SJCRH30 (cell line): Measurements from ENCODE around the gene NCOA1. TPM values are rescaled to one million over a fixed set of nuclear protein-coding genes. Genes with fewer than 3 reads are reported as not detected.

Experiments
- DNase-seq, 2 experiments: peaks; one replicate each; pipeline ENCODE4 v3.0.0-alpha.2; 2015 to 2020
- H3K27ac ChIP-seq: fragments of 250-450 bp; sonication (Bioruptor Pico); 2 replicates; pipeline ENCODE4 v1.5.1; 2020; ENCODE audit warnings: mild to moderate bottlenecking, moderate library complexity
- H3K27me3 ChIP-seq: fragments of 250-450 bp; sonication (Bioruptor Pico); 2 replicates; pipeline ENCODE4 v1.5.1; 2020; ENCODE audit warnings: mild to moderate bottlenecking, moderate library complexity
- H3K36me3 ChIP-seq: fragments of 250-450 bp; sonication (Bioruptor Pico); 2 replicates; pipeline ENCODE4 v1.5.1; 2020; ENCODE audit warnings: mild to moderate bottlenecking, moderate library complexity
- H3K4me1 ChIP-seq: fragments of 250-450 bp; sonication (Bioruptor Pico); 2 replicates; pipeline ENCODE4 v1.5.1; 2020; ENCODE audit warnings: mild to moderate bottlenecking, moderate library complexity
- H3K4me3 ChIP-seq: fragments of 250-450 bp; sonication (Bioruptor Pico); 2 replicates; pipeline ENCODE4 v1.5.1; 2020; ENCODE audit warnings: mild to moderate bottlenecking, moderate library complexity
- H3K9me3 ChIP-seq: fragments of 250-450 bp; sonication (Bioruptor Pico); replicated peaks from 2 replicates; pipeline ENCODE4 v1.5.1; 2020; ENCODE audit warnings: mild to moderate bottlenecking, moderate library complexity
- total RNA-seq: library from RNA; depleted of rRNA; stranded (reverse); fragments of >200 nt; shearing (Covaris generic); gene quantifications from 2 replicates; pipeline ENCODE4 v1.2.3, GENCODE V29; 2014

The NCOA1 gene
- total RNA-seq, 1 experiment from 2014 or later = 121 TPM

DNA sequence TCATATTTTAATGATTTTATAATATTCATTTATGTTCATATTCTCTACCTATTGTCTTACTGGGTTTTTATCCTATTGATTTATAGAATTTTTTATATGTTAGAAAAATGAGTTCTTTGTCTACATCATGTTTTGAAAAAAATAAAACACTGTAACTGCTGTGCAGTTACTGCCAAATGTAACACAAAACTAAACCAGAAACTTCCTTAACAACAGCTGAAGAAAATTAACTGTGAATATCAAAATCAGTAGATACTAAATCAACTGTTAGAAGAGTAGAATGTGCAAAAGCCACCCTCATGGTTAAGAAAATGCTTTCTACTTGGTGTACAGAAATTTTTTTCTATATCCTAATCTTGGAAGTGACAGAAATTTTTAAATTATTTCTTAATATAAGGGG lies 232.6 kb downstream of the NCOA1 start:
- Histone ChIP-seq H3K36me3 (peaks cover 22% of the 10 kb centered on the region), H3K27ac (peak overlapping the region; percentile 93)
- DNase-seq = peak in 1 of 2 experiments; percentile 40

GRCh38 chr2:24724111-24724775 lies 233.2 kb downstream of the NCOA1 start:
- DNase-seq = peak in 1 of 2 experiments; percentile 43
- Histone ChIP-seq H3K36me3 (peaks cover 27% of the 10 kb centered on the region), H3K4me3 (no peak overlapping the region), H3K27ac (peak overlapping the region; percentile 93), H3K4me1 (peaks cover 54% of the 10 kb centered on the region), H3K27me3 (no peaks in the 10 kb centered on the region), H3K9me3 (no peaks in the 10 kb centered on the region)

More for the DNA sequence above, 232.6 kb downstream of the NCOA1 start:
- H3K4me1 ChIP-seq = peaks cover 54% of the 10 kb centered on the region
- H3K4me3 ChIP-seq = no peak overlapping the region
- H3K9me3 ChIP-seq = no peaks in the 10 kb centered on the region
- no peaks in the 10 kb centered on the region for H3K27me3 ChIP-seq

- no peak for DNase-seq
- no peak overlapping the region for H3K4me3 ChIP-seq
- peaks cover 43% of the 10 kb centered on the region for H3K36me3 ChIP-seq
- H3K4me1 ChIP-seq = peaks cover 39% of the 10 kb centered on the region
- H3K27ac ChIP-seq = no peak overlapping the region
- H3K27me3 ChIP-seq = no peaks in the 10 kb centered on the region
- H3K9me3 ChIP-seq = no peaks in the 10 kb centered on the region
Observed at GRCh38 chr2:24725956-24726355, 234.9 kb downstream of the NCOA1 start.

- no peak for DNase-seq
- H3K27ac ChIP-seq = no peak overlapping the region
- H3K4me3 ChIP-seq = no peak overlapping the region
- H3K9me3 ChIP-seq = no peaks in the 10 kb centered on the region
- H3K27me3 ChIP-seq = no peaks in the 10 kb centered on the region
- H3K4me1 ChIP-seq = no peaks in the 10 kb centered on the region
- H3K36me3 ChIP-seq = peaks cover 77% of the 10 kb centered on the region
Observed at GRCh38 chr2:24730481-24730880, 239.4 kb downstream of the NCOA1 start.

GRCh38 chr2:24731040-24731439 lies 240.0 kb downstream of the NCOA1 start:
- H3K9me3 ChIP-seq = no peaks in the 10 kb centered on the region
- DNase-seq = no peak
- no peak overlapping the region for H3K4me3 ChIP-seq
- H3K4me1 ChIP-seq = no peaks in the 10 kb centered on the region
- no peak overlapping the region for H3K27ac ChIP-seq
- no peaks in the 10 kb centered on the region for H3K27me3 ChIP-seq
- H3K36me3 ChIP-seq = peaks cover 80% of the 10 kb centered on the region

DNA sequence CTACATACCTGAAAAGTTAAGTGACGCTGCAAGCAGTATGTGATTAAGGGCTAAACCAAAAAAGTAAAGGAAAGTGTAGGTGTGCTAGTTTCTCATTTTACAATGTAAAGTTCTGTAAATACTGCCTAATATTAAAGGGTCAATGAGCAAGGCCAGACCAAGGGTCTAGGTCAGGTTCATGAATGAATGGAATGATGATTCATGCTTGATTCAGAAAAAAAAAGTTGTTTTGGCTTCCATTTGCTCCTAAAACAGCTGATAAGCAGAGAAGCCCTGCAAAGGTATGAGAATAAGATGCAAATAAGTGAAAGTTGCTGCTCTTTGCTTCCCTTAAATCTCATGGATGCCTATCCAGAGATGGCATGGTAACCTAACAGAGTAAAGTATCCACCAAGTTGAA lies 240.9 kb downstream of the NCOA1 start:
- no peak for DNase-seq
- H3K36me3 ChIP-seq = peaks cover 80% of the 10 kb centered on the region
- no peaks in the 10 kb centered on the region for H3K27me3 ChIP-seq
- H3K4me3 ChIP-seq = no peak overlapping the region
- no peak overlapping the region for H3K27ac ChIP-seq
- no peaks in the 10 kb centered on the region for H3K9me3 ChIP-seq
- H3K4me1 ChIP-seq = no peaks in the 10 kb centered on the region

DNA sequence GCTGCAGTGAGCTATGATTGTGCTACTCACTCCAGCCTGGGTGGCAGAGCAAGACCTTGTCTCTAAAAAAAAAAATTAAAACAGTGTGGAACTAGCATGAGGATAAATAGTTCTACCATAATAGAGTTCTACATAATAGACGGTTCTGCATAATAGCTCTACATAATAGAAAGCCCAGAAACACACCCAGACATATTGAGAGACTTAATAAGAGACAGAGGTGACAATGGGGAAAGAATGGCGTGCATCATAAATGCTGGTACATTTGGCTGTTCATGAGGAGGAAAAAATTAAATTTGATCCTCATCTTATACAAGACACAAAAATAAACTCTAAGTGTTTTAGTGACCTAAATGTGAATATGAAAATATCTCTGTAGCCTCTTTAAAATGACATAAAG lies 243.7 kb downstream of the NCOA1 start:
- Histone ChIP-seq H3K27me3 (no peaks in the 10 kb centered on the region), H3K9me3 (no peaks in the 10 kb centered on the region), H3K27ac (no peak overlapping the region), H3K4me1 (peaks cover 4% of the 10 kb centered on the region; the same call in 1 of the 2 replicates), H3K36me3 (peaks cover 67% of the 10 kb centered on the region), H3K4me3 (no peak overlapping the region)
- no peak for DNase-seq

- no peak overlapping the region for H3K4me3 ChIP-seq
- DNase-seq = no peak
- H3K27ac ChIP-seq = no peak overlapping the region
- H3K4me1 ChIP-seq = peaks cover 4% of the 10 kb centered on the region; the same call in 1 of the 2 replicates
- peaks cover 71% of the 10 kb centered on the region for H3K36me3 ChIP-seq
- no peaks in the 10 kb centered on the region for H3K27me3 ChIP-seq
- H3K9me3 ChIP-seq = no peaks in the 10 kb centered on the region
Observed at GRCh38 chr2:24739354-24740025, 248.4 kb downstream of the NCOA1 start.

- H3K27me3 ChIP-seq = no peaks in the 10 kb centered on the region
Observed at GRCh38 chr2:24740142-24740541, 249.1 kb downstream of the NCOA1 start.

GRCh38 chr2:24742730-24743129 lies 251.7 kb downstream of the NCOA1 start:
- no peak for DNase-seq
- Histone ChIP-seq H3K4me3 (no peak overlapping the region), H3K9me3 (no peaks in the 10 kb centered on the region), H3K36me3 (peaks cover 75% of the 10 kb centered on the region), H3K4me1 (peaks cover 4% of the 10 kb centered on the region; the same call in 1 of the 2 replicates), H3K27me3 (no peaks in the 10 kb centered on the region), H3K27ac (no peak overlapping the region)

More at GRCh38 chr2:24740142-24740541, 249.1 kb downstream of the NCOA1 start:
- H3K9me3 ChIP-seq = no peaks in the 10 kb centered on the region
- DNase-seq = no peak
- H3K4me3 ChIP-seq = no peak overlapping the region
- H3K27ac ChIP-seq = no peak overlapping the region
- peaks cover 4% of the 10 kb centered on the region; the same call in 1 of the 2 replicates for H3K4me1 ChIP-seq
- H3K36me3 ChIP-seq = peaks cover 70% of the 10 kb centered on the region

DNA sequence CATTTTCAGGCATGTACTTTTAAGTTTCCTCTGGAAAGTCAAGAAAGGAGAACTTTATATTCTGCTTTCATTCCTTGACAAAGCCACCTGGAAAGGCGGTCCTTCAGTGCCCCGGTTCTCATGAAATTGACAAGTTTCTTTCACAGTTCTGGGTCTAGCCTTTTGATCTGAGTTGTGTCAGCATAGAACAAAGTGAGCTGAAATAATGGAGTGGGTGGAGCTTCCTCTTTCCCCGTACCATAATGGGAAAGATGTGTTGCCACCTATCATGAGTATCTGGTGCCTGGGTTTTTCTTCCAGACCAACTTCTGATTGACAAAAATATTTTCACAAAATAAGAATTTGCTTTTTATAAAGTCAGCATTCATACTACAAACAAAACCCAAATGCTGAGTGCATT lies 252.9 kb downstream of the NCOA1 start:
- DNase-seq = no peak
- Histone ChIP-seq H3K27me3 (no peaks in the 10 kb centered on the region), H3K9me3 (no peaks in the 10 kb centered on the region), H3K36me3 (peaks cover 78% of the 10 kb centered on the region), H3K4me1 (no peaks in the 10 kb centered on the region), H3K4me3 (no peak overlapping the region), H3K27ac (no peak overlapping the region)

DNA sequence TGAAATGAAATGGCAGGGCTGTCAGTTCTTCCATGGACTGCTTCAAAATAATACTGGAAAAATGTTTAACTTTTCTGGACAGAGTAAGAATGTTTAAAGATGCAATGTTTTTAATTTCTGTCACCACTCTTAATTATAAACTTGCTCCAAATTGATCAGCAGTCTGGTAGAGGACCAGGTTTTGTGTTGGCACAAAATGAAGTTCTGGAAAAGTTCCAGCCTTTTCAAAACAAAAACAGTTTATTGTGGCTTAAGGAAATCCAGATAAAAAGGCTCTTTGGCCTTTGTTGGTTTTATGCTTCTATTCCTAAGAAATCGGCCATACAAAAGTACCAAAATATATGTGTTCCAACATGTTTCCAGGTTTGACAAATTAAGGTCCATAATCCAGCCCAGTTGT lies 253.3 kb downstream of the NCOA1 start:
- H3K27ac ChIP-seq = no peak overlapping the region
- no peaks in the 10 kb centered on the region for H3K9me3 ChIP-seq
- no peak overlapping the region for H3K4me3 ChIP-seq
- no peaks in the 10 kb centered on the region for H3K4me1 ChIP-seq
- no peaks in the 10 kb centered on the region for H3K27me3 ChIP-seq
- H3K36me3 ChIP-seq = peaks cover 82% of the 10 kb centered on the region
- DNase-seq = no peak

GRCh38 chr2:24745825-24746224 lies 254.8 kb downstream of the NCOA1 start:
- Histone ChIP-seq H3K27ac (no peak overlapping the region), H3K4me3 (no peak overlapping the region), H3K9me3 (no peaks in the 10 kb centered on the region), H3K4me1 (no peaks in the 10 kb centered on the region), H3K27me3 (no peaks in the 10 kb centered on the region), H3K36me3 (peaks cover 74% of the 10 kb centered on the region)
- no peak for DNase-seq

GRCh38 chr2:24747299-24747698 lies 256.2 kb downstream of the NCOA1 start:
- no peak for DNase-seq
- Histone ChIP-seq H3K36me3 (peaks cover 68% of the 10 kb centered on the region), H3K9me3 (no peaks in the 10 kb centered on the region), H3K4me3 (no peak overlapping the region), H3K27ac (no peak overlapping the region), H3K27me3 (no peaks in the 10 kb centered on the region), H3K4me1 (no peaks in the 10 kb centered on the region)

DNA sequence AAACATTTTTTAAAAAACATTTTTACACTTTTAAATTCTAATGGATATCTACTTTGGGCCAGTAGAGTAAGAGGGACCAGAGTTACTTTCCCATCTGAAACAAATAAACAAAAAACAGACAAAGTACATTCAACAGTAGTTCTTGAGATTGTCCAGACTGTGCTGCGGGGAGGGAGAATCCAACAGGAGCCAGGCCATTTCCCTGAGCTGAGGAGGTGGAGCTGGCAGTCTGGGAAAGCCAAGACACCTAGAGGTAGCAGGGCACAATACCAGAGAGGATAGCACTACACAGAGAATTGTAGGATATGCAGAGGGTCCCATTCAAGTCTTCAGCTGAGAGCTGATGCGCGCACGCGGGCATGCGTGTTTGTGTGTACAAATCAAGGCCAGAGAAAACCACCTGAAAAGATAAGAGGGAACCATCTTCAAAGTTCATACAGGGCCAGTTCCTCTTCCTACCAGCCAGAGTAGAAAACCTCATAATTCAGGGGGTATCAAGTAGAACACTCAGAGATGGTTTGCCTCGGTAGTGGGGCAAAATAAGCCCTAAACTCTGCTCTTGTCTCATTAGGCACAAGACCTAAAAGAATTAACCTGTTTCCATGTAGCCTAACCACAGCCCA lies 258.1 kb downstream of the NCOA1 start:
- H3K27me3 ChIP-seq = no peaks in the 10 kb centered on the region
- H3K9me3 ChIP-seq = no peaks in the 10 kb centered on the region
- H3K4me3 ChIP-seq = no peak overlapping the region
- no peak overlapping the region for H3K27ac ChIP-seq
- no peak for DNase-seq
- H3K4me1 ChIP-seq = no peaks in the 10 kb centered on the region
- H3K36me3 ChIP-seq = peaks cover 75% of the 10 kb centered on the region
